Stromal cell of bone marrow (primary cell): ENCODE measurements around the gene DPM1.
"Not testable (repeated sequence)": the region's sequence is repeated elsewhere in the genome, so short reads cannot be mapped to it uniquely, and the experiment has no call there.

ENCODE experiments used
- DNase-seq: peaks from one replicate; pipeline ENCODE4 v3.0.0-alpha.2; 2012; ENCODE audit warnings: low read depth

DPM1 gene

DNA sequence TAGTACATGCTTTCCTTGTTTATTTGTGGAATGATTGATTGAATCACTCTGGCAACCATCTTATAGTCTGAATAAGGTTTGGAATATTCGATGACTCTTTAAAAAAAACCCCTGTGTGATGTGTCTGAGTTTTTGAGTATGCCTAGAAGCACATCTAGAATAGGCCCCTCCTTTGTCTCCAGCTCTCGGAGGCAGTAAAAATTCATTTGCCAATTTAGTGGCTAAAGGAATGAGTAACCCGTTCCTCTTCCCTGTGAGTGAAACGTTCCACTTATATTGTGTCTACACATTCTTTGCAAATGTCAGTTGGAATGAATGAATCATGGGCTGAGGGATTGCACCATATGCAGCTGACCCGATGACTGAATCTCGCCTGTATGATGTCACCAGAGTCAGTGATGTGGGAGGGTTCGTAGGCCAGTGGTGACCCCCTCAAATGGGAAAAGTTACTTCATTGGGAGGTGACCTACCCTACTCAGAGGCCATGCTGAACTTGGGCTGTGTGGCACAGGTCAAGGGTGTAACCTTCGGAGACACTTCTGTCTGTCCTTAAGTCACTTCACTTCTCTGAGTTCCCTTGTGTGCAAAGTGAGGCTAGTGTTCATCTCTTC is 21.8 kb upstream of the DPM1 start:
- DNase-seq, result peak; percentile 99

DNA sequence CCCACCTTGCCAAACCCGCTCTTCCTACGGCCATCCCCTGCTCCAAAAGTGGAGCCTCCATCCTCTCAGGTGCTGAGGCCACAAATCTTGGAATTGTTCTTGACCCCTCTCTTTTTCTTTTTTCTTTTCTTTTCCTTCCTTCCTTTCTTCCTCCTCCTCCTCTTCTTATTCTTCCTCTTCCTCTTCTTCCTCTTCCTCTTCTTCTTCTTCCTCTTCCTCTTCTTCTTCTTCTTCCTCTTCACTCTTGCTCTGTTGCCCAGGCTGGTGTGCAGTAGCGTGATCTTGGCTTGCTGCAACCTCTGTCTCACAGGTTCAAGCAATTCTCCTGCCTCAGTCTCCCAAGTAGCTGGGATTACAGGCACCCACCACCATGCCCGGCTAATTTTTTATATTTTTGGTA is 20.2 kb upstream of the DPM1 start:
- not testable (repeated sequence) for DNase-seq

DNA sequence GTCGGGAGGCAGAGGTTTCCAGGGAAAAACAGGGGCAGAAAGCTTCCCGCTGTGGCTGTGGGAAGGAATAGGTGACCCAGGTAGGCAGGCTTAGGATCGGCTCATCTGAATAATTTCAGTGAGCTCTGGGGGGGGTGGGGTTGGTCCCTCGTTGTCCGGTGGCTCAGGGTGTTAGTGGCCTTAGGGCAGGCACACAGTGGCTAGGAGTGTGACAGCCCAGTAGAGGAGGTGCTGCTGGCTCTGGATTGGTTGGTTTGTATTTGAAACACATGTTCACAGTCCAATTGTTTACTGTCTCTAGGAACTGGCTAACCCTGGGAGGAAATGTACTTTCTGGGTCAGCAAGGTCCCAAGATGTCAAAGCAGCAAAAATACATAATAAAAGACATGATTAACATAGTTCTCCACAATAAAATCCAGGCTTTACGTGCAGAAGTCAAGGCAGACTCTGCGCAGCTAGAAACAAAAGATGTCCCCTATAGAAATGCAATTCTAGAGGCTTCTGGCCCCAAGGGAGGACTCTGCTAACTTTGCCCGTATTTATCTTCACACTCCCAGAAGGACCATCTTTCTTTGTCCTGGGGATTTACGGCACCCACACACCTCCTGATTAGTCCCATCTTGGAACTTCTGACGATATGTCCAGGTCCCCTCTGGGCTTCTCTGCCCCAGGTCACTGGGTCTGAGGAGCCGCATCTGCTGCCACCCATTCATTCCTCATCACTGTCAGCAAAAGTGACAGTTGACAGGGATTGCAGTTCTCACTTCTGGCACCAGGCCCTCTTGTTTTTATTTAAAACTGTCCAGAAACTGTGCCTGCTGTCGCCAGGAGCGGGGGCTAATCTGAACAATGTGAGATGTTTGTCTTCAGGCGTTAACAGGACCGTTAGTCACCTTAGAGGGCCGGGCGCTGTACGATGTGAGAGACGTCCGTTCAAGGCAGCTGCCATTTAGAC is 19.0 kb upstream of the DPM1 start:
- DNase-seq, result no peak

DNA sequence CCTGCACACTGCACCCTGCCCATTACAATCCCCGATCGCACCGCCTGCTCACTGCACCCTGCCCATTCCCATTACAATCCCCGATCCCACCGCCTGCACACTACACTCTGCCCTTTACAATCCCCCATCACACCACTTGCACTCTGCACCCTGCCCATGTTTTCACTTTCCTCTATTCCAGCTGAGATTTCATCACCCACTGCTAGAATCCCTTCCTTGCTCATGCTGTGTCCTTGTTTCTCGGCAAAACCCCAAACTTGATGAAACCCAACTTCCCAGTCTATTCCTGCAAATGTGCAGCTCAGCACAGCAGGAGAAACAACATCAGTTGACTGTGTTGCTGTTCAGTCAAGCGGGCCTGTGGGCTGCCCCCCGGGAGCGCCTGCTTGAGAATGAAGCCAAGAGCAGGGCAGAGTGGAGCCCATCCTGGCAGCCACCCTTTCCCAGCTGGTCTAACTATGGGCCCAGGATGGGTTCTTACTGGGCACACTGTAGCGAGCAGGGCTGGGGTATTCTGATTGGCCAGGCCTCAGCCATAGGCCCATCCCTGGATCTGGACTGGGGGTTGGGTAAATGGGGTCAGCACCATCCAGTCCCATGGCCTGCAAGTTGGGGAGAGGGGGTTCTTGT is 17.5 kb upstream of the DPM1 start:
- DNase-seq, result no peak

DNA sequence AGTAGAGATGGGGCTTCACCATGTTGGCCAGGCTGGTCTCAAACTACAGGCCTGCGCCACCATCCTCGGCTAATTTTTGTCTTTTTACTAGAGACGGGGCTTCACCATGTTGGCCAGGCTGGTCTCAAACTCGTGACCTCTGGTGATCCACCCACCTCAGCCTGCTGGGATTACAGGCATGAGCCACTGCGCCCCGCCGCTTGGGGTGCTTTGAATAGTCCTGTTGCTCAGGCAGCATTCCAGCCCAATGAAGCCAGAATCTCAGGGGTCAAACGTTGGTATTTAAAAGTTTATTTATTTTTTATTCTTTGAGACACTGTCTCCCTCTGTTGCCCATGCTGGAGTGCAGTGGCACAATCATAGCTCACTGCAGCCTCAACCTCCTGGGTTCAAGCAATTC is 11.6 kb upstream of the DPM1 start:
- DNase-seq, result no peak

DNA sequence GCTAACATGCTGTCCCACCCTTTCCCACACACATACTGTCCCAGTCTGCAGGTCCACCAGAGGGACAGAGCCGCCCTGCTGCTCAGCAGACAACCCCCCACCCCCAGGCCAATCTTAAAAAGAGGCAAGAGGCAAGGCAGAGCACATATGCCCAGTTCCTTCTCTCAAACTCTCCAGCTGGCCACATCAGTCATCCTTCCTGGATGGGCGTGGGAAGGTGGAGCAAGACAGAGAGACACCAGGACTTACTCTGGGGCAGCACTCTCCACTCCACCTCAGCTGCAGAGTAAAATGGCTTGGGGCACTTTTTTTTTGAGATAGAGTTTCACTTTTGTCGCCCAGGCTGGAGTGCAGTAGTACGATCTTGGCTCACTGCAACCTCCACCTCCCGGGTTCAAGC is 11.1 kb upstream of the DPM1 start:
- DNase-seq, result no peak

DNA sequence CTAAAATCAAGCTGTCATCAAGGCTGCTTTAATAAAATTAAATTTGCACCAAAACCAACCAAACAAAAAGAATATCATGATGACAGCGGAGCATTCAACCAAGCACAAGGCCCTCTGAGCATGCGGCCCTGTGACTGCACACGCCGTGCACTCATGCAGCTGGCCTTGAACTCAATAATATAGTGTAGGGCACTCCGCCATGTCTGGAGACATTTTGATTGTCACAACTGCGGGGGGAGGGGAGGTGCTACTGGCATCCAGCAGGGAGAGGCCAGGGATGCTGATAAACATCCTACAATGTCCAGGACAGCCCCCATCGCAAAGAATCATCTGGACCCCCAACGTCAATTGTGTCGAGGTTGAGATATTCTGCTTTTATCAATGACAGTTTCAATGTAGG is 10.0 kb upstream of the DPM1 start:
- no peak for DNase-seq

DNA sequence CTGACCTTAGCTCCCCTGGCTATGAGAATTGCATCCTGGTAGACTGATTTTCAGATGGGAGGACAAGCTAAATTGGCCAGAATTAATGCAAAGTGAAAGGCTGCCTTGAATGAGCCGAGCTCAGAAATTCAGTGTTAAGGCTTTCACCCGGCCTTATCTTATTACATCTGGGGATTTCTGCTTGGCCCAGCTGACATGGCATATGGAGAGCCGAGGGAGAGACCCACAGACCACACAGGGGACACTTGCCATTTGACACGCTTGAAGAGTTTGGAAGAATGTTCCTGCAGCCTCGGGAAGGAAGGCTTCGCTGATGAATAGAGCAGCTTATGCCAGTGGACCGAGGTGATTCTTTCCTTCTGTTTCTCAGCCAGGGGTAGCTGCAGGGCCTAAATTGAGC is 9.3 kb upstream of the DPM1 start:
- no peak for DNase-seq

DNA sequence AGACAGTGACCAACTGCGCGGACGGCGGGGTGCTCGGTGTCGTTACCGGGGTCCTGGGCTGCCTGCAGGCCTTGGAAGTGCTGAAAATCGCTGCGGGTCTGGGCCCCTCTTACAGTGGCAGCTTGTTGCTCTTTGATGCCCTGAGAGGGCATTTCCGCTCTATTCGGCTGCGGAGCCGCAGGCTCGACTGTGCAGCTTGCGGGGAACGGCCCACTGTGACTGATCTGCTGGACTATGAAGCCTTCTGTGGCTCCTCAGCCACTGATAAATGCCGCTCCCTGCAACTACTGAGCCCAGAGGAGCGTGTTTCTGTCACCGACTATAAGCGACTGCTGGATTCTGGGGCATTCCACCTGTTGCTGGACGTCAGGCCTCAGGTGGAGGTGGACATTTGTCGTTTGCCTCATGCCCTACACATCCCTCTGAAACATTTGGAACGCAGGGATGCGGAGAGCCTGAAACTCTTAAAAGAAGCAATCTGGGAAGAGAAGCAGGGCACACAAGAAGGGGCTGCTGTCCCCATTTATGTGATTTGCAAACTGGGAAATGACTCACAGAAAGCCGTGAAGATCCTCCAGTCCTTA is 1.3 kb upstream of the DPM1 start:
- DNase-seq, result no peak

DNA sequence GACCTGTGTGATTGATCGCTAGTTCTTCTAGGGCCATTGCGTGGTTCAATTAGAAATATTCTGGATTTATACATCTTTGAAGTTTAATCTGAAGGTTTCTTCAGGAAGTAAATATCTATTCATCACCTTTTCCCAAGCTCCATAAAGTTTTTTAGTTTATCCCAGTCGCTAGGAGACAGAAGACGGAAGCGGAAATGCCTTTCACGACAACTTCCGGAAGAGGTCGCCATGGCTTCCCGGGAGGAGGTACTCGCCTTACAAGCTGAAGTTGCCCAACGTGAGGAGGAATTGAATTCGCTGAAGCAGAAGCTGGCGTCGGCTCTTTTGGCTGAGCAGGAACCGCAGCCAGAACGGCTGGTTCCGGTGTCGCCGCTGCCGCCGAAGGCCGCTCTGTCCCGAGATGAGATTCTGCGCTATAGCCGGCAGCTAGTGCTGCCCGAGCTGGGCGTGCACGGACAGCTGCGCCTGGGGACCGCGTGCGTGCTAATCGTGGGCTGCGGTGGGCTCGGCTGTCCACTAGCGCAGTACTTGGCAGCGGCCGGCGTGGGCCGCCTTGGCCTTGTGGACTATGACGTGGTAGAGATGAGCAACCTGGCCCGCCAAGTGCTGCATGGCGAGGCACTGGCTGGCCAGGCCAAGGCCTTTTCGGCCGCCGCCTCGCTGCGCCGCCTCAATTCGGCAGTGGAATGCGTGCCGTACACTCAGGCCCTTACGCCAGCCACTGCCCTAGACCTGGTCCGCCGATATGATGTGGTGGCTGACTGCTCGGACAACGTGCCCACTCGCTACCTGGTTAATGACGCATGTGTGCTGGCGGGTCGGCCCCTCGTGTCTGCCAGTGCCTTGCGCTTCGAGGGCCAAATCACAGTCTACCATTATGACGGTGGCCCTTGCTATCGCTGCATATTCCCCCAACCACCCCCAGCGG is 547 bp upstream of the DPM1 start, which contains the start of gene MOCS3:
Gene MOCS3 (plus strand): TSS at position 204 of the 928 bp plus-strand sequence. CDS start 25 bp downstream, at position 229.
- DNase-seq, result peak; percentile 86

DNA sequence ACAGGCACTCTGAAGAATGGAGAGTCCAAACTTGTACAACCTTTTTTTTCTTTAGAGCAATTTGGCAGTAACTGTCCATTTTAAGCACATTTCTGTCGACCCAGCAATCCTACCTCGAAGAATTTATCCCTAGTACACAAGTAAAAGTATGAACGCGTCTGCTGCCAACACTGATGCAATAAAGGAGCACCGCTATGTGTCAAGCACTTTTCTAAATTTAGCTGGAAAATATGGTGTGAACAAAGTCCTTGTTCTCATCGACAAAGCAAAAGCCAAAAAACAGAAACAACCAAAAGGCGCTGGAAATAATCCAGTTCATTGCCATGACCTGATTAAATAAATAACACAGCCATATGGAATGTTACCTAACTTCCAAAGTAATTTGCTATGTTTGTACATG is 1.1 kb downstream of the DPM1 start:
- no peak for DNase-seq

DNA sequence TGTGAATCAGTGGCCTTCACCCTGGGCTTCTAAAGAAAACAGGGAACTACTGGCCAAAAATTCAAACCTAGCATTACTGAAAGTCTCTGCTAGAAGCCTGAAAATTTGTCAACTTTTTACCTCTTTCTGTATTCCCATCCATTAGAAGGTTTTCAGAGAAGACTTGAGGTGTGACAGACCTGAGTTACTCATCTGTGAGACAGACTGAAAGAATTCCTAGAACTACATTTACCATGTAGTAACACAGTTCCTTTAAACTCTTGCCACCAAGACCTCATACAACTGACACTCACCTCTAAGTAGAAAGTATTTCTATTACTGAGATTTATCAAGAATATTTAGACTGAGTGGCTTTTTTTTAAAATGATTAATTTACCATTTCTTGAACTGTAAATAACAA is 4.5 kb downstream of the DPM1 start:
- DNase-seq, result no peak

DNA sequence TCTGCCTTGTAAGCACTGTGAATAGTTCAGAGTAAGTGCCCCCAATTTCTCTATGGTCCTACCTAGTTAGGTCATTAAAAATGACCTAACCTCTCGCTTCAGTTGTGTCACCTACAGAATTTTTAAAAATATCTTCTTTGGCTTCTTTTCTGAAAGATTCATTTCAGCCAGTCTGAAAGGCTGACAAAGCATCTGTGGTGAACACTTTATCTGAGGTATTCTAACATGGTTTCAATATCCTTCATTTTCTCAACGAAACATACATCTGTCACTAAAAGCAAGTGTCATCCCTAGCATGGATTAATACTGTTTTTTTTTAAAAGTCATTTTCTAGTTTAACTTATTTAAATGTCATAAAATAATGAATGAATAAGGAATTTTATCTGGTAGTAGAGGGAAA is 5.1 kb downstream of the DPM1 start:
- DNase-seq, result no peak

DNA sequence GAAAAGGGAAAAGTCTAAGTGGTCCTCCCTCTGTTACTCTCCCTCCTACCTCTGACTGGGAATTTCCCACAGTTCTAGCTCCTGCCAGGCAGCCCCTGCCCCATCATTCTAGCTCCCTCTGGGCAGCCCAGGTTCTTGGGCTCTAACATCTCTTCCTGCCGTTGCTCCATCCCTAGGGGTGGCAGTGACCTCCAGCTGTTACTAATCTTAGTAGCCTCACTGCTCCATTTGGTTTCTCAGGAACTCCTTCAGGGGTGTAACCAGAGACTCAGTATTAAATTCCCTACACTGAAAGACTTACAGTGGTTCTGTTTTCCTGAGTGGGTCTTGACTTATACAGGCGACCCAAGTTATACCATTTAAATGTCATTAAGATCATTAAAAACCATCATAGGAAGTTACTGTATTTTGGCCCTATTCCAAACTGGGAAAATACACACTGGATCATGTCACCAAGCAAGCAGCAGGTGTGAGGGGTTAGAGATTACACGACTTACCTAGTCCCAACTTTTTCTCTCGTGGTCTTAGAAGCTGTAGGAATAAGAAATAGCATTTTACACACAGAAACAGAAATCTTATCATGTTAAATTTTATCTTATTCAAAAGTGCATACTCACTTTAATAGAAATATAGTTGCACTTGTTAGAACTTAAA is 10.1 kb downstream of the DPM1 start:
- DNase-seq, result no peak

DNA sequence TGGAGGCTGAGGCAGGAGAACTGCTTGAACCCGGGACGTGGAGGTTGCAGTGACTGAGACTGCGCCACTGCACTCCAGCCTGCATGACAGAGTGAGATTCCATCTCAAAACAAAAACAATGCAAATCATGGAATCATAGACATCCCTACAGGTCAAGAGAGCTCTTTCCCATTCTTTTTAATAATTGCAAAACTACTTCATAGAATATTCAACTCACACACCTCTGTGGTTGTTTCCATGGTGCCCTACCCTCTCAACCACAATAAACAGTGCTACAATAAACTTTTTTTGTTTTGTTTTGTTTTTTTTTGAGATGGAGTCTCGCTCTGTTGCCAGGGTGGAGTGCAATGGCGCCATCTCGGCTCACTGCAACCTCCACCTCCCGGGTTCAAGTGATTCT is 15.3 kb downstream of the DPM1 start:
- no peak for DNase-seq

DNA sequence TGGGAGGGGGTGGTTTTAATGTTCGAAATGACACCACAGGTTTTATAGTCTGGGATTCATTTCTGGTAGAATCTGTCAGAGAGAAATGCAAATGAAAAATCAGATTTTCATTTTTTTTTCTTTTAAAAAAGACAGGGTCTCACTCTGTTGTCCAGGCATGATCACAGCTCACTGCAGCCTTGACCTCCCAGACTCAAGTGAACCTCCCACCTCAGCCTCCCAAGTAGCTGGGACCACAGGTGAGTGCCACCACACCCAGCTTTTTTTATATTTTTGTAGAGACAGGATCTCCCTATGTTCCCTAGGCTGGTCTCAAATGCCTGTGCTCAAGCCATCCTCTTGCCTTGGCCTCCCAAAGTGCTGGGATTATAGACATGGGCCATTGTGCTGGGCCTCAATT is 24.7 kb downstream of the DPM1 start:
- no peak for DNase-seq

DNA sequence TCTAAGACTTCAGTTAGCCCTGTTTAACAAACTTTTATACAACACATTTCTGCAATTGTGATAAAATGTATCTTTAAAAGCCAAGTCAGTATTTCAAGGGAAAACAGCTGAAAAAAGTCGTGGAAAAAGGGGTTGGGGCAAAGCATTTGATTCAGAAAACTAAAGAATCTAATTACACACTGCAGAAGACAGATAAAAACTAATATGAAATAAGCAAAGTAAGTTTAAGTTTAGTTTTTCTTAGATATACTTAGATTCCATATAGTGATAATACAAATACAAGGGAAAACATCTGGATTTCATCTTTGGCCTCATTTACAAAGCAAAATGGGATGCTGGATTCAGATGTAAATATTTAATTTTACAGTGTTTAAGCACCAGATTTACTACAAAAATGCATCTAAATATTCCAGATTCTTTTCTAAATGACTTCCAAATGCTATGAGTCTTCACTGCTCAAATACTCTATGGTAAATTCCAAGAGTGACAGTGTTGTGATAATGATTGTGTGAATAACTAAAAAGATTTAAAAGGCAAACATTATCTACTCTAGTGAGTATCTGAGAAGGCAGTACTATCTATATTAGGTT is 25.5 kb downstream of the DPM1 start:
- no peak for DNase-seq

DNA sequence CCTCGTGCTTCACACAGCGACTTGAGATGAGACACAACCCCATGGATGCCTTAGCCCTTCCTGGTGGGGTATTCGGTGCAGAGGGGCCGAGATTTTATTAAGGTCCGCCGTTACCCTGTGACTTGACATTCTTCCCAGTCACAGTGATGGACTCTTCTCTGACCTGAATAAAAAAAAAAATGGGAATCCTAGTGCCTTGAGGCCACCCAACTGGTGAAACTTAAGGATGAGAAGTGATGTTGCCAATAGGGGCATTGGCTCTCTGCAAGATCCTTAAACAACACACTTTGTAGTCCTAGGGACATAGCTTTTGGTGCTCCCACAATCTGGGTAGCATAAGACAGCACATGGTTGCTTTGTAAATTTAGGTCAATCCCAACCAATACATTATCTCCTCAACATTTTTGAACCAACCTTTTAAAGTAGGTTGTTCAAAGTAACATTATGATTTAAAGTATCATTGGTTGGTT is 26.3 kb downstream of the DPM1 start:
- no peak for DNase-seq

DNA sequence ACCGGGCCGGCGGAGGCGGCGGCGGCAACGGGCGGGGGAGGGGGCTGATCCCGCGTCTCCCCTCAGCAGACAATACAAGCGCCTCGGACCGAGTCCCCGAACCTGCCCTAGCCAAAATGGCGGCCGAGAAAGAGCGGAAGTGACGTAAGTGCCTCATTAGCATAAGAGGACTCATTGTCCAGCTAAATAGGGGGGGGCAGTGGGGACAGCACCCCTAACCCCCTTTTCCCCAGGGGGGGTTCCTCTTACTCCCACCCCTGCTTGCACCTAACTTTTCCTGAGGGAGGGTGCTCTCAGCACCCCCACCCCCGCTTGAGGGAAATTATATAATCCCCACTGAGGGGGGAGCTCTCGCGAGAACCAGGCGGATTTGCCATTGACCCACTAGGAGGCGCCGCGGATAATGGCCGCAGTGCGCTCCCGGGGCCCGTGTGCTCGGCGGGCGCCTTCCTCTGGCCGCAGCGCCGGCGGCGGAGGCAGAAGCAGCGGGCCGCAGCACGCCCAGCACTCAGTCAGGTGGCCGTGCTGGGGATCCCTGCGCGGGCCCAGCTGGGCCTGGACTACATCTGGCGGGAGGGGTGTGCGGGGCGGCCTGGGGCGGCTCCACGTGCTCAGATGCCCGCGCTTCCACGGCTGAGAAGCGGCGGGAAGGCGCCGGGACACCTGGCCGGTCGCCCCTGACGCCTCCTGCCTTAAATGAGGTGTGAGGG is 26.9 kb downstream of the DPM1 start, which contains the start of gene ADNP:
Gene ADNP (minus strand): TSS at position 132 of the 710 bp plus-strand sequence. CDS start 27,441 bp downstream, outside the sequence.
- DNase-seq, result peak; percentile 83

DNA sequence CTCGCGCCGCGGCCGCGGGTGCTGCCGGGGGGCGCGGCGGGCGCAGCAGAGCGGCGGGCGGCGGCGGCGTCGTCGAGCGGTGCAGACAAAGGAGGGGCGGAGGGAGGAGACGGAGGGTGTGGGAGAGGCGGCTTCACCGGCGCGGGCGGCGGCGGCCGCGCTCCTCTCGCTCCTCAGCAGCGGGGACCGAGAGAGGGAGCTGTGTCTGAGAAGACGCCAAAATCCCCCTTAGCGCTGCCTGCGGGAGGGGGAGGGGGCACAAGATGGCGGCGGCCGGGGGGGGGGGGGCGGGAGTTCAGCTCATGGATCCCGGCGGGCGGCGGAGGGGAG is 27.4 kb downstream of the DPM1 start:
- no peak for DNase-seq
